ENCODE results near the gene TM2D1.

DNA sequence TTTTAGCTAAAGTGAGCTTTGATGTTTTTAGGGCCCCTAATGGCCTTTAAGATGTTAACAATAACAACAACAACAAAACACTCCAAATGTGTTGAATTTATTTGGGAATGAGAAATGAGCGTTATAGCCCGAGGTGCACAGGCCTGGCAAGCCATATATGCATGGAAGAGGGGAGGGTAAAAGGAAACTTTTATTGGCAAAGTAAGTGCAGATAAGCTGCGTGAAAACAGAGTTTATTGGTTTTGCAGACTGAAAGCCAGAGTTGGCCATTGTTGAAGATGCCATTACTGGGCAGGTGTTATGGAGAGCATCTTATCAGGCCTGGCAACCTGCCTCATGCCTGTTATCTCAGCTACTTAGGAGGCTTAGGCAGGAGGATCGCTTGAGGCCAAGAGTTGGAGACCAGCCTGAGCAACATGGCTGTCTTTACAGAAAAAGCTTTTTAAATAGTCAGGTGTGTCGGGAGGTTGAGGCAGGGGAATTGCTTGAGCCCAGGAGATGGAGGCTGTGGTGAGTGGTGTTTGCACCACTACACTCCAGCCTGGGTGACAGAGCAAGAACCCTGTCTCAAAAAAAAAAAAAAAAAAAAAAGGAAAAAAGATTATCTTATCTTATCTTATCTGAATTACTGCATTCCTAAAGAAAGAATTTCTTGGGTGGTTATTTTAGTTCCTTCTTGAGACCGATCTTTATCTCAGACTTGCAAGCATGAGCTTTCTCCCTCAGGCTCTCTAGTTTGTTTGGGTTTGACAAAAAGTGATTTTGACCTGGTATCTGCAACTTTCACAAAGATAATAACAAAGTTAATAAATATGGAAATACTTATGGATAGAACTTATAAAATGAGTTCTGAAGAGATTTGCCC lies 19.0 kb upstream of the TM2D1 start:
- TF ChIP-seq EP300 (IDR thresholded peaks at IDR 0.05): no peak
- no peak for TF ChIP-seq POLR2AphosphoS5 (IDR thresholded peaks at IDR 0.05)
- TF ChIP-seq, protein P1, sequence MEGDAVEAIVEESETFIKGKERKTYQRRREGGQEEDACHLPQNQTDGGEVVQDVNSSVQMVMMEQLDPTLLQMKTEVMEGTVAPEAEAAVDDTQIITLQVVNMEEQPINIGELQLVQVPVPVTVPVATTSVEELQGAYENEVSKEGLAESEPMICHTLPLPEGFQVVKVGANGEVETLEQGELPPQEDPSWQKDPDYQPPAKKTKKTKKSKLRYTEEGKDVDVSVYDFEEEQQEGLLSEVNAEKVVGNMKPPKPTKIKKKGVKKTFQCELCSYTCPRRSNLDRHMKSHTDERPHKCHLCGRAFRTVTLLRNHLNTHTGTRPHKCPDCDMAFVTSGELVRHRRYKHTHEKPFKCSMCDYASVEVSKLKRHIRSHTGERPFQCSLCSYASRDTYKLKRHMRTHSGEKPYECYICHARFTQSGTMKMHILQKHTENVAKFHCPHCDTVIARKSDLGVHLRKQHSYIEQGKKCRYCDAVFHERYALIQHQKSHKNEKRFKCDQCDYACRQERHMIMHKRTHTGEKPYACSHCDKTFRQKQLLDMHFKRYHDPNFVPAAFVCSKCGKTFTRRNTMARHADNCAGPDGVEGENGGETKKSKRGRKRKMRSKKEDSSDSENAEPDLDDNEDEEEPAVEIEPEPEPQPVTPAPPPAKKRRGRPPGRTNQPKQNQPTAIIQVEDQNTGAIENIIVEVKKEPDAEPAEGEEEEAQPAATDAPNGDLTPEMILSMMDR (IDR thresholded peaks at IDR 0.05): no peak
- no peak for TF ChIP-seq POLR2A (IDR thresholded peaks at IDR 0.05)
